HG02943 (cell line): ENCODE results near the gene PRSS38.

Experiments used
- ATAC-seq: cut with Tn5 transposase; IDR thresholded peaks from one replicate; pipeline ENCODE4 v1.9.1; 2021; ENCODE audit warnings: mild to moderate bottlenecking, low read depth, moderate library complexity; ENCODE audit not compliant: unreplicated experiment

PRSS38 gene

DNA sequence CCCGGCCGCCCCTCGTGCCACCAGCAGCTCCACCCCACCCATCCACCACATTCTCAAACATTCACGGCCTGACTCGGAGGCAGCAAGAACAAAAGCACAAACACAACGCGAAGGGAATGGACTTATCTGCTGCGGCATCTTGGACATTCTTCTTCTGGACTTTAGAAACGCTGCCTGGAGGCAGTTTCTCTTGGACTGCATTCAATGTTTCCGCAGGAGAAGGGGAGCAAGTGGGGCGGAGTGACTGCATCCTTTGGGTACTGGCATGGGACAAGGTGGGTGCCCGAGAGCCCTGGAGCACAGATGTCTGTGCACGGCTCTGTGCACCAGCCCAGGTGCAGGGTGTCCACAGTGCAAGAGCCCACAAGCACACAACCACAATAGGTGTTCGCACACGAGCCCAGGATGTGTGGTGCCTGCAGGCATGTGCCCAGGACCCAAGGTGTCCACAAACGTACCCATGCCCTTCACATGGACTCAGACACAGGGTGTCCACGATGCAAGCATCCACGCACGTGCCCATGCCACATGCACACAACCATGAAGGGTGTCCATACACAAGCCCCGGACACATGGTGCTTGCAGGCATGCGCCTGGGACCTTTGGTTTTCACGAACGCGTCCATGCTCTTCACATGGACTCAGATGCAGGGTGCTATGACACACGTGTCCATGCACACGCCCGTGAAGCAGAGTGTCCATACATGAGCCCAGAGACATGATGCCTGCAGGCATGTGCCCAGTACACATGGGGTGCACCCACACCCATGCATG, 78.7 kb downstream of the PRSS38 start:
- ATAC-seq, result no peak

DNA sequence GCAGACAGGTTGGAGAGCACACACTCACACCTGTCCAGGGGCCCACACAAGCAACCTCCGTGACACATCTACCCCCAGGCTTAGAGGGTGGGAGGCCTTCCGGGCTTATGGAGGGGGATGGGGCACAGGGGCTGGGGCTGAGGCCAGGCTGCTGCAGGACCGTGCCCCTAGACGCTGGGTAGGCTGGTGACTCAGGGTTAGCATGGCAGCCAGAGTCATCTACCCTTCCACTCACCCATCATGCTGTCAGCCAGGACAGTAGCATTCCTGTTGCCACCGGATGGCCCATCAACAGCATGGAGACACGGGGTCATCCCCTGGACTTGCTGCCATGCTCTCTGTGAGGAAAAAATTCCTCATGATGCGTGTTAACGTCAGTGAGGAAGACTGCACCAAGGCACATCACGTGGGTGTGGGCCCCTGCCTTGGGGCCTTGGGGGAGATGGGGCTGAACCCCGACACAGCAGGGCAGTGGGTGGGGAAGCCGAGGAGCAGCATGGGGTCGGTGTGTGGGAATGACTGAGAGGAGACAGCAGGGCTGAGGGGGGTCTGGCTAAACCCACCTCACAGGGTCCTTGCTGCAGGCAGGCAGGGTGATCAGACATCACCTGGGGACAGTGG, 79.5 kb downstream of the PRSS38 start:
- no peak for ATAC-seq
